Endothelial cell of umbilical vein (primary cell): ENCODE data around the gene NPPB. TPM values are rescaled to one million over a fixed set of nuclear protein-coding genes. Genes with fewer than 3 reads are reported as not detected.

Source experiments
- BruUV-seq: library from RNA; stranded (reverse); fragments of 400-500 nt; replicated peaks from 2 replicates; lab custom pipeline; 2021; lab: Mats Ljungman, UMichigan
- CTCF ChIA-PET: fragments of 300-600, 350-600 bp; sonication (Branson Sonifier 250); formaldehyde crosslinking; loops from one replicate; lab custom pipeline; 2021; ENCODE audit warnings: antibody characterized with exemption, inconsistent platforms; lab: Charles Lee
- POLR2A ChIA-PET: fragments of 300-600, 350-600 bp; sonication (Branson Sonifier 250); formaldehyde crosslinking; loops from one replicate; lab custom pipeline; 2021; ENCODE audit warnings: antibody characterized with exemption, inconsistent platforms; lab: Charles Lee
- DNase-seq: peaks from one replicate; pipeline ENCODE4 v3.0.0-alpha.2; 2011; ENCODE audit warnings: low read depth, low spot score
- FAIRE-seq: peaks from 2 replicates; lab custom pipeline; 2011; peaks lifted over from hg19 to GRCh38; lab: Jason Lieb, UNC
- H2AFZ ChIP-seq: 2 replicates; pipeline ENCODE4 v1.6.0; 2012; ENCODE audit warnings: low read depth, low read length, control low read depth, inconsistent platforms
- H3K27ac ChIP-seq: 2 replicates; pipeline ENCODE4 v1.5.1; 2011; ENCODE audit warnings: low read depth, mild to moderate bottlenecking, control low read depth, low read length, moderate library complexity; ENCODE audit not compliant: insufficient read depth
- H3K27me3 ChIP-seq, 2 experiments: 2 replicates each; pipeline versions ENCODE4 v1.6.0 to v1.6.1; 2011; ENCODE audit warnings: low read length in 2 of 2, mixed read lengths in 1 of 2; ENCODE audit not compliant: control insufficient read depth in 2 of 2, insufficient read depth in 2 of 2
- H3K36me3 ChIP-seq, 2 experiments: 2 replicates in 1 of 2; 3 replicates in 1 of 2; pipeline ENCODE4 v1.5.1; 2011; ENCODE audit warnings: low read length in 2 of 2, mild to moderate bottlenecking in 1 of 2, moderate library complexity in 1 of 2; ENCODE audit not compliant: control insufficient read depth in 2 of 2, insufficient read depth in 2 of 2; ENCODE audit errors: extremely low read depth in 1 of 2
- H3K4me1 ChIP-seq: 3 replicates; pipeline ENCODE4 v1.5.1; 2011; ENCODE audit warnings: mild to moderate bottlenecking, low read length; ENCODE audit not compliant: control insufficient read depth, insufficient read depth; ENCODE audit errors: extremely low read depth
- H3K4me2 ChIP-seq: 2 replicates; pipeline ENCODE4 v1.6.1; 2011; ENCODE audit warnings: low read length, control low read depth, mixed read lengths; ENCODE audit not compliant: insufficient read depth
- H3K4me3 ChIP-seq, 3 experiments: fragments of 200-600 bp in 1 of 3; sonication (generic), shearing (Covaris generic) in 1 of 3; replicated peaks in 1 of 3; 2 replicates each; pipeline ENCODE4 v1.5.1; 2011 to 2016; ENCODE audit warnings: control low read depth in 3 of 3, low read length in 3 of 3, mild to moderate bottlenecking in 2 of 3, inconsistent platforms in 1 of 3, low read depth in 1 of 3, moderate library complexity in 1 of 3; ENCODE audit not compliant: insufficient read depth in 1 of 3
- H3K79me2 ChIP-seq: 2 replicates; pipeline ENCODE4 v1.6.0; 2012; ENCODE audit warnings: low read length, inconsistent platforms; ENCODE audit not compliant: control insufficient read depth, insufficient read depth
- H3K9ac ChIP-seq: replicated peaks from 2 replicates; pipeline ENCODE3; 2011; ENCODE audit warnings: low read length, control low read depth; ENCODE audit not compliant: insufficient read depth; ENCODE audit errors: extremely low read depth
- H3K9me1 ChIP-seq: replicated peaks from 3 replicates; pipeline ENCODE4 v1.6.0; 2011; ENCODE audit warnings: mild to moderate bottlenecking, low read length; ENCODE audit not compliant: control insufficient read depth, insufficient read depth; ENCODE audit errors: extremely low read depth
- H3K9me3 ChIP-seq: replicated peaks from 2 replicates; pipeline ENCODE4 v1.5.1; 2012; ENCODE audit warnings: low read length, inconsistent platforms; ENCODE audit not compliant: control insufficient read depth, insufficient read depth
- H4K20me1 ChIP-seq: replicated peaks from 2 replicates; pipeline ENCODE3; 2011; ENCODE audit warnings: mild to moderate bottlenecking, low read length; ENCODE audit not compliant: control insufficient read depth, insufficient read depth; ENCODE audit errors: extremely low read depth
- CTCF ChIP-seq, 2 donors: IDR thresholded peaks; 1 replicate in 1 of 2; 2 replicates in 1 of 2; pipeline ENCODE4 v1.5.1; 2011; ENCODE audit warnings: low read length in 2 of 2, mild to moderate bottlenecking in 2 of 2, moderate library complexity in 2 of 2, control low read depth in 1 of 2, inconsistent platforms in 1 of 2, low read depth in 1 of 2; ENCODE audit not compliant: insufficient read depth in 1 of 2; ENCODE audit errors: extremely low read depth in 1 of 2
- EZH2 ChIP-seq: IDR thresholded peaks from 2 replicates; pipeline ENCODE4 v1.6.1; 2012; ENCODE audit warnings: borderline replicate concordance, low read depth, mild to moderate bottlenecking, moderate library complexity, low read length, inconsistent platforms; ENCODE audit not compliant: severe bottlenecking
- FOS ChIP-seq: IDR thresholded peaks from 2 replicates; pipeline ENCODE4 v1.6.1; 2011; ENCODE audit warnings: mild to moderate bottlenecking, low read length, moderate library complexity, borderline replicate concordance; ENCODE audit not compliant: insufficient read depth
- GATA2 ChIP-seq: IDR thresholded peaks from 2 replicates; pipeline ENCODE4 v1.7.0; 2011; ENCODE audit warnings: low read depth, mild to moderate bottlenecking, moderate library complexity, mixed read lengths, low read length; ENCODE audit not compliant: insufficient read length, insufficient read depth
- JUN ChIP-seq: IDR thresholded peaks from 2 replicates; pipeline ENCODE4 v1.6.1; 2011; ENCODE audit warnings: borderline replicate concordance, low read depth; ENCODE audit not compliant: insufficient read length, insufficient read depth
- MAX ChIP-seq: IDR thresholded peaks from 2 replicates; pipeline ENCODE4 v1.6.1; 2011; ENCODE audit not compliant: insufficient read depth, insufficient read length
- MYC ChIP-seq: IDR thresholded peaks from one replicate; pipeline ENCODE4 v1.6.1; 2011; ENCODE audit warnings: mild to moderate bottlenecking, low read depth, low read length
- POLR2A ChIP-seq: IDR thresholded peaks from 2 replicates; pipeline ENCODE4 v1.6.1; 2012; ENCODE audit warnings: low read depth, mild to moderate bottlenecking, control low read depth, low read length
- POLR2AphosphoS5 ChIP-seq: IDR thresholded peaks from 2 replicates; pipeline ENCODE4 v1.6.1; 2012; ENCODE audit warnings: low read depth, mild to moderate bottlenecking, control low read depth, low read length, moderate library complexity; ENCODE audit not compliant: insufficient read depth
- dilution Hi-C: fragments of 300-500 bp; cut with MboI; formaldehyde crosslinking; loops from one replicate; pipeline ENCODE4 v1.15.0; 2019; ENCODE audit warnings: low sequenced_read_pairs; ENCODE audit not compliant: extremely low pct_ligation_motif_present
- intact Hi-C: fragments of 100-400 bp; cut with micrococcal nuclease; formaldehyde crosslinking; loops from one replicate; pipeline ENCODE4 v1.10.0; 2022
- polyA plus RNA-seq, 4 experiments: library from polyadenylated mRNA; depleted of rRNA in 3 of 4; stranded (reverse) in 3 of 4; unstranded in 1 of 4; fragments of >200 nt; gene quantifications; 2 replicates each; pipeline versions ENCODE4 v1.2.1 to v1.2.3, GENCODE V29; 2011 to 2012; ENCODE audit warnings: missing spikeins in 1 of 4
- total RNA-seq: library from RNA; stranded (reverse); gene quantifications from 2 replicates; pipeline ENCODE4 v1.2.3, GENCODE V29; 2021

NPPB gene
- total and polyA plus RNA-seq, 2 donors (not counting 3 experiments of a cell fraction or from before 2014, with no cell fraction given) = not detected

- Histone ChIP-seq H3K4me3 (no peak overlapping the region), H4K20me1 (no peaks in the 10 kb centered on the region), H3K79me2 (no peaks in the 10 kb centered on the region), H3K9me3 (no peaks in the 10 kb centered on the region), H3K4me2 (no peak overlapping the region), H3K27me3 (no peaks in the 10 kb centered on the region), H3K4me1 (no peaks in the 10 kb centered on the region), H3K9ac (no peak overlapping the region), H3K27ac (no peak overlapping the region), H2AFZ (no peak overlapping the region), H3K9me1 (no peaks in the 10 kb centered on the region), H3K36me3 (no peaks in the 10 kb centered on the region)
- intact Hi-C loops = no loop called here
- ChIA-PET POLR2A (interaction anchor here (0.5 kb wide), 1 partner anchor 71 kb away, joined by 3 read pairs; no protein-coding TSS in a partner anchor), CTCF (interaction anchor here (0.6 to 1.1 kb wide), 2 partner anchors 13 to 14 kb away, joined by 3 to 4 read pairs; no protein-coding TSS in a partner anchor)
- dilution Hi-C loops = no loop called here
- TF ChIP-seq GATA2 (no peak), FOS (no peak), CTCF (IDR thresholded peaks at IDR 0.05; ENCODE audit: extremely low read depth in 1 of 2, insufficient read depth in 1 of 2, low read depth in 1 of 2, low read length in 2 of 2) (no peak), POLR2AphosphoS5 (no peak), MAX (no peak), MYC (no peak), JUN (no peak), EZH2 (no peak), POLR2A (no peak)
- FAIRE-seq (no peak), DNase-seq (no peak)
- BruUV-seq = no TSS peak
Observed at GRCh38 chr1:11878891-11879190, 20.1 kb upstream of the NPPB start.
